ENCODE measurements around the gene KCNJ6. TPM values are rescaled to one million over a fixed set of nuclear protein-coding genes. Genes with fewer than 3 reads are reported as not detected.

The KCNJ6 gene
- polyA plus RNA-seq, 1 of the 3 experiments (the other 2 are of a cell fraction): not detected

GRCh38 chr21:37580666-37581065, 335.6 kb downstream of the KCNJ6 start:
- Histone ChIP-seq H3K9me2 (no peaks in the 10 kb centered on the region), H3K4me3 (ENCODE audit: low read depth in 2 of 2, low read length in 1 of 2) (no peak overlapping the region), H2AFZ (ENCODE audit: low read depth) (no peak overlapping the region), H4K20me1 (ENCODE audit: insufficient read depth) (no peaks in the 10 kb centered on the region), H3K9me3 (no peaks in the 10 kb centered on the region; the same call in 1 of the 2 replicates), H3K79me2 (ENCODE audit: insufficient read depth) (no peaks in the 10 kb centered on the region), H3K4me1 (ENCODE audit: control insufficient read depth in 1 of 2, insufficient read depth in 2 of 2, low read depth in 1 of 2, low read length in 1 of 2) (no peaks in the 10 kb centered on the region), H3K9ac (no peak overlapping the region), H3K27me3 (ENCODE audit: insufficient read depth) (no peaks in the 10 kb centered on the region), H3K27ac (ENCODE audit: low read depth in 2 of 2, low read length in 1 of 2) (no peak overlapping the region), H3K36me3 (replicated peaks in 1 of 2; ENCODE audit: control insufficient read depth in 1 of 2, insufficient read depth in 2 of 2, low read length in 1 of 2) (no peaks in the 10 kb centered on the region), H3K4me2 (no peak overlapping the region), H3F3A (replicated peaks; ENCODE audit: insufficient read depth) (no peaks in the 10 kb centered on the region)
- ChIA-PET POLR2A (no interaction called here), CTCF (no interaction called here)
- DNase-seq: no peak
- TF ChIP-seq SMC3 (IDR thresholded peaks at IDR 0.05; ENCODE audit: low read depth, low read length) (no peak), ZBTB33 (IDR thresholded peaks at IDR 0.05; ENCODE audit: borderline replicate concordance, low read depth) (no peak), GATA2 (CRISPR knock-in tag; IDR thresholded peaks at IDR 0.05) (no peak), RFX5 (IDR thresholded peaks at IDR 0.05; ENCODE audit: low read length) (no peak), JUND (IDR thresholded peaks at IDR 0.05) (no peak), CHD2 (IDR thresholded peaks at IDR 0.05; ENCODE audit: low read length, partially characterized antibody) (no peak), TAF1 (IDR thresholded peaks at IDR 0.05; ENCODE audit: borderline replicate concordance, low read depth, low read length) (no peak), RCOR1 (IDR thresholded peaks at IDR 0.05; ENCODE audit: low read length) (no peak), FOSL2 (IDR thresholded peaks at IDR 0.05; ENCODE audit: borderline replicate concordance, low read depth) (no peak), MAX (IDR thresholded peaks at IDR 0.05; ENCODE audit: low read depth) (no peak), RXRA (IDR thresholded peaks at IDR 0.05; ENCODE audit: borderline replicate concordance, low read depth) (no peak), NRF1 (IDR thresholded peaks at IDR 0.05; ENCODE audit: low read depth, low read length) (no peak), PBX3 (IDR thresholded peaks at IDR 0.05) (no peak), GABPA (IDR thresholded peaks at IDR 0.05; ENCODE audit: low read depth) (no peak)
- 30% methylated on average over 3 of the region's 3 CpGs for WGBS (ENCODE audit: low lambda C conversion rate)

DNA sequence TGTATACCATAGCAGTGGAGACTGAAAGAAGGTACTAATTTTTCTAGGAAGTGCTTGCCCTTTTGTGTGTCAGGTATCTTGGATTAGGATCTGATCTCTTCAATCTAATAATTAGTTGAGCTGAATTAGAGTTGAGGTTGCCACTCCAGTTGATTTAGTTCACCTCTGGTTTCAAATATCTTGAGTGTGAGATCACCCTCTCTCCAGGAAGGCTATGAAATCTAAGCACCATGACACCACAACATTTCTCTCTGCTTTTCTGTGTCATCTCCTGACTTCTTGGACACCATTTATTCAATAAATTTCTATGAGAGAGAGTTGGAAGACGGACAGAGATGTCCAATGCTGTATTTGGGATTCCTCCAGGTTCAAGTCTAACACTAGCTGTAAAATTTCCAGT, 336.9 kb downstream of the KCNJ6 start:
- WGBS (ENCODE audit: low lambda C conversion rate): 10% methylated on average over 1 of the region's 1 CpG
- DNase-seq: no peak
- Histone ChIP-seq H3K4me2 (no peak overlapping the region), H3K4me1 (ENCODE audit: control insufficient read depth in 1 of 2, insufficient read depth in 2 of 2, low read depth in 1 of 2, low read length in 1 of 2) (no peaks in the 10 kb centered on the region), H3K9me2 (no peaks in the 10 kb centered on the region), H3K4me3 (ENCODE audit: low read depth in 2 of 2, low read length in 1 of 2) (no peak overlapping the region), H3K27me3 (ENCODE audit: insufficient read depth) (no peaks in the 10 kb centered on the region), H3K9me3 (no peaks in the 10 kb centered on the region; the same call in 1 of the 2 replicates), H3K27ac (ENCODE audit: low read depth in 2 of 2, low read length in 1 of 2) (no peak overlapping the region), H3F3A (replicated peaks; ENCODE audit: insufficient read depth) (no peaks in the 10 kb centered on the region), H3K79me2 (ENCODE audit: insufficient read depth) (no peaks in the 10 kb centered on the region), H2AFZ (ENCODE audit: low read depth) (no peak overlapping the region), H3K9ac (no peak overlapping the region), H4K20me1 (ENCODE audit: insufficient read depth) (no peaks in the 10 kb centered on the region), H3K36me3 (replicated peaks in 1 of 2; ENCODE audit: control insufficient read depth in 1 of 2, insufficient read depth in 2 of 2, low read length in 1 of 2) (no peaks in the 10 kb centered on the region)
- ChIA-PET CTCF (interaction anchor here (0.7 to 1.0 kb wide), 2 partner anchors 16 to 602 kb away, joined by 3 to 4 read pairs; no protein-coding TSS in a partner anchor), POLR2A (no interaction called here)
- TF ChIP-seq ELF1 (IDR thresholded peaks at IDR 0.05) (no peak), MXI1 (IDR thresholded peaks at IDR 0.05; ENCODE audit: low read depth, low read length) (no peak), SMC3 (IDR thresholded peaks at IDR 0.05; ENCODE audit: low read depth, low read length) (no peak), ZBTB33 (IDR thresholded peaks at IDR 0.05; ENCODE audit: borderline replicate concordance, low read depth) (no peak), FOXM1 (IDR thresholded peaks at IDR 0.05; ENCODE audit: low read depth) (no peak), GATA2 (CRISPR knock-in tag; IDR thresholded peaks at IDR 0.05) (no peak), FOSL2 (IDR thresholded peaks at IDR 0.05; ENCODE audit: borderline replicate concordance, low read depth) (no peak)
